Right atrium auricular region (tissue), 2 donors: ENCODE data around the gene SUFU. TPM values are rescaled to one million over a fixed set of nuclear protein-coding genes. Genes with fewer than 3 reads are reported as not detected.
A peak's percentile ranks its signal among the peaks of the same experiment; 100 is the strongest.

Experiments used
- DNase-seq: peaks from one replicate; pipeline ENCODE4 v3.0.0-alpha.2; 2019; ENCODE audit warnings: low spot score
- H3K27ac ChIP-seq, 2 donors: fragments of 200-600 bp; sonication (generic); 1 replicate in 1 of 2; 2 replicates in 1 of 2; pipeline ENCODE4 v1.5.1; 2016 to 2019
- H3K27me3 ChIP-seq, 2 donors: fragments of 200-600 bp; sonication (generic); one replicate each; pipeline versions ENCODE4 v1.5.1 to v1.6.0; 2017 to 2019
- H3K36me3 ChIP-seq: fragments of 200-600 bp; sonication (generic); one replicate; pipeline ENCODE4 v1.5.1; 2016
- H3K4me1 ChIP-seq, 2 donors: fragments of 200-600 bp; sonication (generic); one replicate each; pipeline versions ENCODE4 v1.5.1 to v1.6.0; 2017 to 2019
- H3K4me3 ChIP-seq, 2 donors: fragments of 200-600 bp; sonication (generic); 1 replicate in 1 of 2; 2 replicates in 1 of 2; pipeline ENCODE4 v1.5.1; 2017 to 2019; ENCODE audit warnings: mild to moderate bottlenecking in 1 of 2, moderate library complexity in 1 of 2
- H3K9me3 ChIP-seq, 2 donors: fragments of 200-600 bp; sonication (generic); one replicate each; pipeline ENCODE4 v1.5.1; 2019
- total RNA-seq, 2 donors: library from RNA; depleted of rRNA; stranded (reverse); fragments of >200 nt; gene quantifications; one replicate each; pipeline ENCODE4 v1.1.0, GENCODE V29; 2016
- TF ChIP-seq, protein P1 (sequence below), 2 donors: fragments of 200-600 bp; sonication (generic); IDR thresholded peaks; one replicate each; pipeline ENCODE4 v1.5.1; 2019; ENCODE audit warnings: antibody characterized with exemption in 2 of 2

Gene SUFU
- total RNA-seq, 2 donors from 2014 or later, result 4.9 to 6.4 TPM

DNA sequence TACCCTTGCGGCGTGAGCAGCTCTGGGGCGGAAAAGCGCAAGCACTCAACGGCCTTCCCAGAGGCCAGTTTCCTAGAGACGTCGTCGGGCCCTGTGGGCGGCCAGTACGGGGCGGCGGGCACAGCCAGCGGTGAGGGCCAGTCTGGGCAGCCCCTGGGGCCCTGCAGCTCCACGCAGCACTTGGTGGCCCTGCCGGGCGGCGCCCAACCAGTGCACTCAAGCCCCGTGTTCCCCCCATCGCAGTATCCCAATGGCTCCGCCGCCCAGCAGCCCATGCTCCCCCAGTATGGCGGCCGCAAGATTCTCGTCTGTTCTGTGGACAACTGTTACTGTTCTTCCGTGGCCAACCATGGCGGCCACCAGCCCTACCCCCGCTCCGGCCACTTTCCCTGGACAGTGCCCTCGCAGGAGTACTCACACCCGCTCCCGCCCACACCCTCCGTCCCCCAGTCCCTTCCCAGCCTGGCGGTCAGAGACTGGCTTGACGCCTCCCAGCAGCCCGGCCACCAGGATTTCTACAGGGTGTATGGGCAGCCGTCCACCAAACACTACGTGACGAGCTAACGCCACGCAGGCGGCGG, 153.1 kb downstream of the SUFU start:
- H3K4me1 ChIP-seq, result peaks cover 0 to 53% of the 10 kb centered on the region in 2 donors
- H3K4me3 ChIP-seq, result no peak overlapping the region
- peaks cover 59% of the 10 kb centered on the region for H3K36me3 ChIP-seq
- DNase-seq, result no peak
- H3K27ac ChIP-seq, result peak overlapping the region in 1 of 2 donors; percentile 53
- H3K27me3 ChIP-seq, result no peaks in the 10 kb centered on the region
- TF ChIP-seq, protein P1, sequence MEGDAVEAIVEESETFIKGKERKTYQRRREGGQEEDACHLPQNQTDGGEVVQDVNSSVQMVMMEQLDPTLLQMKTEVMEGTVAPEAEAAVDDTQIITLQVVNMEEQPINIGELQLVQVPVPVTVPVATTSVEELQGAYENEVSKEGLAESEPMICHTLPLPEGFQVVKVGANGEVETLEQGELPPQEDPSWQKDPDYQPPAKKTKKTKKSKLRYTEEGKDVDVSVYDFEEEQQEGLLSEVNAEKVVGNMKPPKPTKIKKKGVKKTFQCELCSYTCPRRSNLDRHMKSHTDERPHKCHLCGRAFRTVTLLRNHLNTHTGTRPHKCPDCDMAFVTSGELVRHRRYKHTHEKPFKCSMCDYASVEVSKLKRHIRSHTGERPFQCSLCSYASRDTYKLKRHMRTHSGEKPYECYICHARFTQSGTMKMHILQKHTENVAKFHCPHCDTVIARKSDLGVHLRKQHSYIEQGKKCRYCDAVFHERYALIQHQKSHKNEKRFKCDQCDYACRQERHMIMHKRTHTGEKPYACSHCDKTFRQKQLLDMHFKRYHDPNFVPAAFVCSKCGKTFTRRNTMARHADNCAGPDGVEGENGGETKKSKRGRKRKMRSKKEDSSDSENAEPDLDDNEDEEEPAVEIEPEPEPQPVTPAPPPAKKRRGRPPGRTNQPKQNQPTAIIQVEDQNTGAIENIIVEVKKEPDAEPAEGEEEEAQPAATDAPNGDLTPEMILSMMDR (IDR thresholded peaks at IDR 0.05), result no peak
- H3K9me3 ChIP-seq, result no peaks in the 10 kb centered on the region

DNA sequence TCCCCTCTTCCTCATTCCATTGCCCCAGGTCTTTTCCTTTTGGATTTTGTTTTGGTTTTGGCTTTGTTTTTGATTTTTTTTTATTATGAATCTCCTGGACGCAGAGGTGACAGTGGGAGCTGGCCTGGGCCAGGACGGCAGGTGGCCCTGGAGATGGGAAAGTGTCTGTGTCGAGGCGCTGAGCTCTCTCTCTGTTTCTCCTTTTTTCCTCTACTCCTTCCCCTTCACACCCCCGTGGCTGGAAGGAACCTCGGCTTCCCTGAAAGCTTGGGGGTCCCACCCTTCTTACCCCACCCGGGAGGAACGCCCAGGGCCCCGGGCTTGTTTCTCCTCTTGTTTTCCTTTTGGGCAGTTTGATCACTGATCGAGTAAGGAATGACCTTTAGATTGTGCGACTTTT, 153.7 kb downstream of the SUFU start:
- DNase-seq, result no peak
- Histone ChIP-seq H3K4me1 (peaks cover 0 to 48% of the 10 kb centered on the region in 2 donors), H3K36me3 (peaks cover 59% of the 10 kb centered on the region), H3K9me3 (no peaks in the 10 kb centered on the region), H3K4me3 (no peak overlapping the region), H3K27ac (peak overlapping the region; percentile 53 to 58), H3K27me3 (no peaks in the 10 kb centered on the region)
- TF ChIP-seq, protein P1 (IDR thresholded peaks at IDR 0.05), result no peak

DNA sequence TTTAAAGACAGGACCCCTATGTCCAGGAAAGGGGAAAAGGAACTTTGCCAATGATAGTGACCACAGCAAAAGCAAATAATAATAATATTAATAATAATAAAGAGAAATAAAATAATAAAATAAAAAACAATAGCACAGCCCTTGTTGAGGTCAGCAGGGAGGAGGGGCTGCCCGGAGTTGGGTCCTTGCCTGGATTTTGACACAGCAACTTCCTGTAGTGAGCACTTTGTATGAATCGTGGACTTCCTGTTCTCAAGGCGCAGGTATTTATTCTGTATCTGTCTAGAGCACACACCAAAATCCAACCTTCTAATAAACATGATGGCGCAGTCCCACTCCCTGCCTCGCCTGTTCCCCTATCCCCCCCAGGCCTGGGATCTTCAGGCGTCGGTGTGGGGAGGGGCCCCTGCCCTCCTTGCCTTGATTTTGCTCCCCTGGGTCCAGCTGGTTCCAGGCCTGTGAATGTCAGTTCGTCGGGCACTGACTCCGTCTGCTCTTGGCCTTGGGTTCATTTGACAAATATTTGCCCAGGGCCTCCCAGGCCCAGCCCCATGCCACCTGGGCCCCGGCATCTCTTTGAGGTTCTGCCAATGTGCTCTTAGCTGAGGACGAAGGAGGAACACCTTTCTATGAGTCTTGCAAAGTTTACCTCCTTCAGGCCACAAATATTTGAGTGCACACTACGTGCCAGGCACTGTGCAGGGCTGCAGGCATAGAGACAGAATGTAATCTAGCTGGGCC, 154.4 kb downstream of the SUFU start:
- Histone ChIP-seq H3K27me3 (no peaks in the 10 kb centered on the region), H3K4me1 (peaks cover 0 to 43% of the 10 kb centered on the region in 2 donors), H3K27ac (peak overlapping the region; percentile 53 to 58), H3K36me3 (peaks cover 52% of the 10 kb centered on the region), H3K9me3 (no peaks in the 10 kb centered on the region), H3K4me3 (no peak overlapping the region)
- DNase-seq, result no peak
- TF ChIP-seq, protein P1 (IDR thresholded peaks at IDR 0.05), result no peak

DNA sequence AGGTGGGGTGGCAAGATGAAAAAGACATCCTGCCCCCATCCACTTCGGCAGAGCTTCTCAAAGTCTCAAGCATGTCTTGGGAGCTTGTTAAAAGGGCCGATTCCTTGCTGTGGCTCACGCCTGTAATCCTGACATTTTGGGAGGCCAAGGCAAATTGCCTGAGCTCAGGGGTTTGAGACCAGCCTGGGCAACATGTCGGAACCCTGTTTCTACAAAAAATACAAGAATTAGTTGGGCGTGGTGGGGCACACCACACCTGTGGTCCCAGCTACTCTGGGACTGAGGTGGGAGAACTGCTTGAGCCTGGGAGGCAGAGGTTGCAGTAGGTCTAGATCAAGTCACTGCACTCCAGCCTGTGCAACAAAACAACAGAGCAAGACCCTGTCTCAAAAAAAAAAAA, 155.0 kb downstream of the SUFU start:
- peaks cover 46% of the 10 kb centered on the region for H3K36me3 ChIP-seq
- no peak overlapping the region for H3K4me3 ChIP-seq

DNA sequence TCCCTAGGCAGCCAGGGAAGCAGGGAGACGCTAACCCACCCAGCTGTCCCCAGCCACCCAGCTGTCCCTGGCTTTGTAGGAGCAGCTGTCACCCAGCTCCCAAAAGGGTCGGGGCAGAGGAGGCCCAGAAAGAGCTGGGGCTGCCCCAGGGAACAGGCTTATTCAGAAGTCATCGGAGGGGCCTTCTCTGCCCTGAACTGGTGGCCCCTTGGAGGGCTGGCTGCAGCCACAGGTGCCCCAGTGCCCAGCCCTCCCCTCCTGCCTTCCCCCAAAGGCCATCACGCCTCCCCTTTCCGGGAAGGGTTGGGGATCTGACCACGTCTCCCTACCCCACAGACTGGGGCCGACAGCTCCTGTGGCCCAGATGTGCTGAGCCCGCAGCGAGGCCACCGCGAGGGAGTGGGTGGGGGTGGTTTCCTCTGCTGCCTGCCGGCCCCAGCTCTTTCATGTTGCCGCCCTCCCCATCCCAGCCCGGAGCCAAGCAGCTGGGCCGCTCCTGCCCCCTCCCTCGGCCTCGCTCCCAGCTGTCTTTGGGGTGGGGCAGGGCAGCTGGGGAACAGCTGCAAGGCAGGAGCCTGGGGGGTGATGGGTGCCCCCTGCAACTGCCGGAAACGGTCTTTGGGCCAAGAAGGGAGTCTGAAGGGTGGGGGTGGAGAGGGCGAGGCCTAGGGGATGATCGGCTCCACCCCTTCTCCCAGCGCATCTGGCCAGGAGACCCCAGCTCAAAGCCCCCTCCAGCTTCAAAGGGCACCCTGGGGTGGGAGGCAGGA, 157.3 kb downstream of the SUFU start:
- TF ChIP-seq, protein P1 (IDR thresholded peaks at IDR 0.05), result no peak
- Histone ChIP-seq H3K9me3 (no peaks in the 10 kb centered on the region), H3K27me3 (no peaks in the 10 kb centered on the region), H3K36me3 (peaks cover 27% of the 10 kb centered on the region), H3K4me1 (peaks cover 0 to 35% of the 10 kb centered on the region in 2 donors), H3K27ac (peak overlapping the region in 1 of 2 donors; percentile 13), H3K4me3 (peak overlapping the region in 1 of 2 donors; percentile 6)
- DNase-seq, result no peak

More for the DNA sequence above, 155.0 kb downstream of the SUFU start:
- Histone ChIP-seq H3K27me3 (no peaks in the 10 kb centered on the region), H3K9me3 (no peaks in the 10 kb centered on the region), H3K27ac (peak overlapping the region; percentile 53 to 58), H3K4me1 (peaks cover 0 to 36% of the 10 kb centered on the region in 2 donors)
- no peak for DNase-seq
- TF ChIP-seq, protein P1 (IDR thresholded peaks at IDR 0.05), result no peak
